PFSK-1 (cell line): ENCODE results near the gene SH2D3C.

Experiments used
- POLR2AphosphoS5 ChIP-seq: IDR thresholded peaks from 2 replicates; pipeline ENCODE4 v1.6.1; 2012; ENCODE audit warnings: low read depth, mild to moderate bottlenecking, control low read depth, low read length, moderate library complexity
- REST ChIP-seq, 2 experiments: IDR thresholded peaks; 2 replicates each; pipeline versions ENCODE4 v1.6.1 to v1.8.0; 2011 to 2012; ENCODE audit warnings: low read depth in 2 of 2, low read length in 2 of 2, control low read depth in 1 of 2, inconsistent platforms in 1 of 2, mild to moderate bottlenecking in 1 of 2, moderate library complexity in 1 of 2; ENCODE audit not compliant: insufficient read depth in 1 of 2
- SIN3A ChIP-seq: IDR thresholded peaks from 2 replicates; pipeline ENCODE4 v1.6.1; 2012; ENCODE audit warnings: mild to moderate bottlenecking, low read length, moderate library complexity, borderline replicate concordance; ENCODE audit not compliant: insufficient read depth

GRCh38 chr9:127761491-127761956, 16.9 kb downstream of the SH2D3C start:
- TF ChIP-seq POLR2AphosphoS5 = no peak
- no peak for TF ChIP-seq REST (IDR thresholded peaks at IDR 0.05; ENCODE audit: insufficient read depth in 1 of 2, low read depth in 2 of 2, low read length in 2 of 2)
- TF ChIP-seq SIN3A = no peak
